Skeletal muscle tissue (tissue), 4 donors: Measurements from ENCODE around the gene ACSM6. TPM values are rescaled to one million over a fixed set of nuclear protein-coding genes. Genes with fewer than 3 reads are reported as not detected.
"Not testable (repeated sequence)": the region's sequence is repeated elsewhere in the genome, so short reads cannot be mapped to it uniquely, and the experiment has no call there.

ENCODE experiments used
- H3K27ac ChIP-seq: one replicate; pipeline ENCODE4 v1.7.0; 2013; ENCODE audit warnings: mild to moderate bottlenecking, low read depth, low read length, inconsistent platforms
- H3K27me3 ChIP-seq, 3 donors: one replicate each; pipeline ENCODE4 v1.7.0; 2013; ENCODE audit warnings: low read length in 3 of 3; ENCODE audit not compliant: control insufficient read depth in 3 of 3, insufficient read depth in 3 of 3
- H3K36me3 ChIP-seq, 3 donors: one replicate each; pipeline ENCODE4 v1.7.0; 2013; ENCODE audit warnings: low read length in 3 of 3; ENCODE audit not compliant: control insufficient read depth in 3 of 3, insufficient read depth in 3 of 3
- H3K4me1 ChIP-seq, 3 donors: one replicate each; pipeline ENCODE4 v1.7.0; 2013; ENCODE audit warnings: low read length in 3 of 3, mild to moderate bottlenecking in 3 of 3; ENCODE audit not compliant: control insufficient read depth in 3 of 3, insufficient read depth in 3 of 3
- H3K4me3 ChIP-seq, 3 donors: one replicate each; pipeline ENCODE4 v1.7.0; 2013; ENCODE audit warnings: low read length in 3 of 3
- H3K9ac ChIP-seq, 3 donors: one replicate each; pipeline ENCODE4 v1.7.0; 2013; ENCODE audit warnings: low read length in 3 of 3, mild to moderate bottlenecking in 3 of 3, moderate library complexity in 2 of 3, low read depth in 1 of 3
- H3K9me3 ChIP-seq, 3 donors: one replicate each; pipeline ENCODE4 v1.7.0; 2013; ENCODE audit warnings: low read length in 3 of 3; ENCODE audit not compliant: control insufficient read depth in 3 of 3
- total RNA-seq: library from RNA; depleted of rRNA; stranded (reverse); fragments of >200 nt; gene quantifications from one replicate; pipeline ENCODE4 v1.2.3, GENCODE V29; 2014
- donor health status: Osteomylitis.

The ACSM6 gene
- total RNA-seq, 1 donor from 2014 or later, result not detected

GRCh38 chr10:95211606-95212279 is 17.7 kb downstream of the ACSM6 start:
- Histone ChIP-seq H3K27ac (no peak overlapping the region), H3K27me3 (no peaks in the 10 kb centered on the region), H3K9me3 (no peaks in the 10 kb centered on the region), H3K4me1 (no peaks in the 10 kb centered on the region), H3K4me3 (no peak overlapping the region), H3K9ac (no peak overlapping the region), H3K36me3 (no peaks in the 10 kb centered on the region)

- no peaks in the 10 kb centered on the region for H3K27me3 ChIP-seq
- H3K9ac ChIP-seq, result no peak overlapping the region
- H3K27ac ChIP-seq, result no peak overlapping the region
- H3K36me3 ChIP-seq, result no peaks in the 10 kb centered on the region
- no peaks in the 10 kb centered on the region for H3K4me1 ChIP-seq
- no peak overlapping the region for H3K4me3 ChIP-seq
- H3K9me3 ChIP-seq, result no peaks in the 10 kb centered on the region
Observed at GRCh38 chr10:95214369-95214768, 20.3 kb downstream of the ACSM6 start.

DNA sequence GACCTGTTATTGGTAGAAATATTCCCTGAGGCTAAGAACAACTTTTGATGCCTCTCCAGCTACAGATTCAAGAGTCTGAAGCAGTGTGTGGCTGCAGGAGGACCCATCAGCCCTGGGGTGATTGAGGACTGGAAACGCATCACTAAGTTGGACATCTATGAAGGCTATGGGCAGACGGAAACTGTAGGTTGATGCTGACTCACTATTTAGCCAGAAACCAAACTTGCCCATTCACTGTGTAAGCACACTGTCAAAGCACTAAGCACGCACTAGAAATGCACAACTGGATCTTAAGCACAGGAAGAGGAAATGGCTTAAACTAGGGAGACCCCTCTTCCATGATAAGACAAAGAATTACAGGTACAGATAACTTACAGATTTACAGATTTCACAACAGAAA is 20.8 kb downstream of the ACSM6 start:
- Histone ChIP-seq H3K36me3 (no peaks in the 10 kb centered on the region), H3K4me1 (no peaks in the 10 kb centered on the region), H3K27me3 (no peaks in the 10 kb centered on the region), H3K4me3 (no peak overlapping the region), H3K27ac (no peak overlapping the region), H3K9me3 (no peaks in the 10 kb centered on the region), H3K9ac (no peak overlapping the region)

DNA sequence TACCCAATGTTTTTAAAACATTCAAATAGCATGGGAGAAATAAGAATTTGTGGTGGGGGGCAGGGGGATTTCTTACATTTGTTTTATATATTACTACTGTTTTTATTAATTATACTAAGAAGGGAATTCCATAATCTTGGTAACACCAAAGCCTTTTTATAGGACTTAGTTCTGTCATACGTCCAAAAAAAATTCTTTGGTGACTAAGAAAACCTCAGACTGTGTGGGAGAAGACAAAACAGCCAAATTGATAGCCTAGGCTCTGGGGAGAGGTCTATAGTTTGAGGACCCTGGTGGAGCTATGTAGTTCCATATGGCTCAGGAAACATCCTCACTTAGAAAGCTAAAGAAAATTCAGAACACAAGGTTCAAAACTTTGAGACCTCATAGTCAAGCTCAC is 23.4 kb downstream of the ACSM6 start:
- Histone ChIP-seq H3K27ac (no peak overlapping the region), H3K36me3 (no peaks in the 10 kb centered on the region), H3K4me3 (no peak overlapping the region), H3K9me3 (no peaks in the 10 kb centered on the region), H3K27me3 (no peaks in the 10 kb centered on the region), H3K9ac (no peak overlapping the region), H3K4me1 (no peaks in the 10 kb centered on the region)

DNA sequence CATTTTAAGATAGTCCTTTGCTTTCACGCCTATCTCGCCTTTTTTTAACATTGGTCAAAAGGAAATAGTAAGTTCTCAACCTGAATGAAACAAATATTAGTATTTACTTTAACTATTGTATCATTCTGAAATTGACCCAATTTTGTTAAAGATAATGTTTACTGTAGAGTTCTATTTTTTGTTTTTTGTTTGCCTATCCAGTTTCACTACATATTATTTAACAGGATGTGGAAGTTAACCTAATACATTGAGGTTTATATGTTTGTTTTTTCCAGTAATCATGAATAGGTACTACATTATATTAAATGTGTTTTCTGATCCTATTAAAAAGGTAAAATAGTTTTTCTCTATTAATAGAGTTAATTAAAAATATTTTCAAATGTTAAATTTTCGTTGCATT is 26.5 kb downstream of the ACSM6 start:
- no peak overlapping the region for H3K4me3 ChIP-seq
- no peaks in the 10 kb centered on the region for H3K4me1 ChIP-seq
- H3K9ac ChIP-seq, result no peak overlapping the region
- no peaks in the 10 kb centered on the region for H3K36me3 ChIP-seq
- H3K27ac ChIP-seq, result no peak overlapping the region
- no peaks in the 10 kb centered on the region for H3K9me3 ChIP-seq
- H3K27me3 ChIP-seq, result no peaks in the 10 kb centered on the region

DNA sequence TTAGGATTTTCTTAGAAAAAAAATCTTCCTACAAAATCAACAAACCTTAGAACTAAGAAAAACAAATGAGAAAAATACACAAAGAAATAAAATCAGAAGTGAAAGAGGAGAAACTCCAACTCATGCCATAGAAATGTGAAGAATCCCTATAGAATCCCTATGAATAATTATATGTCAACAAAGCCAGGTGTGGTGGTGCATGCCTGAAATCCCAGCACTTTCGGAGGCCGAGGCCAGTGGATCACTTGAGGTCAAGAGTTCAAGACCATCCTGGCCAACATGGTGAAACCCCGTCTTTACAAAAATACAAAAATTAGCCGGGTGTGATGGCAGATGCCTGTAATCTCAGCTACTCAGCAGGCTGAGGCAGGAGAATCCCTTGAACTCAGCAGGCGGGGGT is 27.1 kb downstream of the ACSM6 start:
- no peaks in the 10 kb centered on the region for H3K9me3 ChIP-seq
- no peaks in the 10 kb centered on the region for H3K27me3 ChIP-seq
- H3K4me1 ChIP-seq, result no peaks in the 10 kb centered on the region
- no peak overlapping the region for H3K9ac ChIP-seq
- no peaks in the 10 kb centered on the region for H3K36me3 ChIP-seq
- no peak overlapping the region for H3K4me3 ChIP-seq
- H3K27ac ChIP-seq, result no peak overlapping the region

DNA sequence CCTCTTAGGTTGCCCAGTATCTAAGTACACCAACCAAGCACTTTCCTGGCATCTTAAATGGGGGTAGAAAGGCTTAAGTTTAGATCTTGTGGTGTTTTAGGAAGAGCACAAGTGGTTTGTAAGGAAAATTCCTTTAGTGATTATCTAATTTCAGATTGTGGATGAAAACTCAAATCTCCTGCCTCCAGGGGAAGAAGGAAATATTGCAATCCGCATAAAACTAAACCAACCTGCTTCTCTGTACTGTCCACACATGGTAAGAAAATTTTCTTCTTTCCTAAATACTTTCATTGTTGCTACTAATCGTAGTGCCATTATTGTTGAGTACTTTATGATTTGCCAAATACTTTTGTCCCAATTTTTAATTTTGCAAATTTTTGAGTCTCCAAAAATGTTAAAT is 31.1 kb downstream of the ACSM6 start:
- no peak overlapping the region for H3K4me3 ChIP-seq

DNA sequence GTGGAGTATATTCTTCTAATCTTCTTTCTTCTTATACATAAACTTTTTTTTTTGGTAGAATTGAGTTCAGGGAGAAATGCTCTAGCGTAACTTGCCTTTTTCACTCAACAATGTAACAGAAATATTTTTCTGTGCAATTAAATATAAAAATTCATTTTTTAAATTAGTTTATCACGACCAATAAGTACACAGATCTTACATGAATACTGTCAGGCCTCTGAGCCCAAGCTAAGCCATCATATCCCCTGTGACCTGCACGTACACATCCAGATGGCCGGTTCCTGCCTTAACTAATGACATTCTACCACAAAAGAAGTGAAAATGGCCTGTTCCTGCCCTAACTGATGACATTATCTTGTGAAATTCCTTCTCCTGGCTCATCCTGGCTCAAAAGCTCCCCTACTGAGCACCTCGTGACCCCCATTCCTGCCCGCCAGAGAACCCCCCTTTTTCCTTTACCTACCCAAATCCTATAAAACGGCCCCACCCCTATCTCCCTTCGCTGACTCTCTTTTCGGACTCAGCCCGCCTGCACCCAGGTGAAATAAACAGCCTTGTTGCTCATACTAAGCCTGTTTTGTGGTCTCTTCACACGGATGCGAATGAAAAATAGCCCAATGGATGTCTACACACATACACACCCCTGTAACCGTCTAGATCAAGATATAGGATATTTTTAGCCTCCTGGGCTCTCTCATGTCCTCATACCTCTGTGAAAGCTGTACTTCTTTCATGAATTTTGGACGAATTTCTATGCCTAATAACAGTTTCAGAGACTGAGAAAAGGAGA is 35.1 kb downstream of the ACSM6 start:
- H3K9me3 ChIP-seq, H3K9ac ChIP-seq, H3K36me3 ChIP-seq: not testable (repeated sequence)

More for the DNA sequence above, 31.1 kb downstream of the ACSM6 start:
- Histone ChIP-seq H3K4me1 (no peaks in the 10 kb centered on the region), H3K27ac (no peak overlapping the region), H3K9ac (no peak overlapping the region), H3K9me3 (no peaks in the 10 kb centered on the region), H3K27me3 (no peaks in the 10 kb centered on the region), H3K36me3 (no peaks in the 10 kb centered on the region)

DNA sequence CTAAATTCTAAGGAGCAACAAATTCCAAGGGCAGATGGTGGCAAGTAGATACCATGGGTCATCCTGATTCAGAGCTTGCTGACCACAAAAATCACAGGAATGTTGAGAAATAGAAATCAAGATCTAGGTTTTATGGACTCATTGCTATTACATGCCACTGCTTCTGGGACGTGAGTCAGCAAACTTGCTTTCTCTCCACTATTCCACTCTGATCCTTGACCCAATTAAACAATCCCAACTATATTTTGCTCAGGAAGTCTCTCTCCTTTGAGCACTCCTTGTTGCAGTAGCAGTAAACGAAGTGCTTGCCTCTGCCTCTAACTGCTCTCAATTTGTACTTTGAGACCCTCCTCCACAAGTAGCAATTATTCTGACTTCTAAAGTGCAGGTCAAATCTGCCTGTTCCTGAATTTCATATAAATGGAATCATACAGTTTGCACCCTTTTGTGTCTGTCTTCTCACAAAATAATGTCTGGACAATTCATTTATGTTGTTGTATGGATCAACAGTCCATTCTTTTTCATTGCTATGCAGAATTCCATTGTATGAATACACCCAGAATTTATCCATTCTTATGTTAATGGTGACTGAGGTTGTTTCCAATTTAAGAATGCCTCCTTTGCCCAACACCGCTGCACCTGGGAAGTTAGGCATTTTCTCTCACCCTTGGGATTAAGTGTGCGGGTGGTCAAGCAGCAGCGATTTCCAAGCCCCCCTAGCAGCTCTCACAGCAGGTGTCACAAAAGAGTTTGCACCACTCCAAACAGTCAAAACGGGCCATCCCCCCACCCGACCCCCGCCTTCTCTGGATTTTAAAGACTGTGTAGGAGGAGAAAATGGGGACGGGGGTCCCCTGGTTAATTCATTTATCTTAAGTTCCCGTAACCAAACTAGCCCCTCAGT is 35.9 kb downstream of the ACSM6 start:
- no peaks in the 10 kb centered on the region for H3K27me3 ChIP-seq
- H3K36me3 ChIP-seq, result peaks cover 2 to 12% (median 11%) of the 10 kb centered on the region in 3 donors
- peak overlapping the region in 1 of 3 donors; percentile 66 for H3K4me3 ChIP-seq
- H3K9me3 ChIP-seq, result no peaks in the 10 kb centered on the region
- peaks cover 0 to 6% (median 3%) of the 10 kb centered on the region in 3 donors for H3K4me1 ChIP-seq
- no peak overlapping the region for H3K9ac ChIP-seq
- no peak overlapping the region for H3K27ac ChIP-seq

More for the DNA sequence above, 35.1 kb downstream of the ACSM6 start:
- not testable (repeated sequence) for H3K4me1 ChIP-seq, H3K27ac ChIP-seq, H3K27me3 ChIP-seq, H3K4me3 ChIP-seq
